Measurements from ENCODE around the gene BACE1. TPM values are rescaled to one million over a fixed set of nuclear protein-coding genes. Genes with fewer than 3 reads are reported as not detected.

BACE1 gene
- total RNA-seq, 2 experiments from 2014 or later, result 1.8 to 2.7 TPM

- ChIA-PET POLR2A (no interaction called here), CTCF (no interaction called here)
- no peaks in the 10 kb centered on the region for H3K27me3 Mint-ChIP-seq
- H3K4me3 Mint-ChIP-seq, result no peak overlapping the region
- no peak overlapping the region for H3K27ac Mint-ChIP-seq
- no peaks in the 10 kb centered on the region for H3K36me3 Mint-ChIP-seq
- intact Hi-C loops (cut with micrococcal nuclease), result no loop called here
- H3K4me1 Mint-ChIP-seq (ENCODE audit: low read depth), result peaks cover 6% of the 10 kb centered on the region
- no peak for DNase-seq
- no peaks in the 10 kb centered on the region for H3K9me3 Mint-ChIP-seq
Measured at GRCh38 chr11:117303646-117304315, 12.3 kb downstream of the BACE1 start.

DNA sequence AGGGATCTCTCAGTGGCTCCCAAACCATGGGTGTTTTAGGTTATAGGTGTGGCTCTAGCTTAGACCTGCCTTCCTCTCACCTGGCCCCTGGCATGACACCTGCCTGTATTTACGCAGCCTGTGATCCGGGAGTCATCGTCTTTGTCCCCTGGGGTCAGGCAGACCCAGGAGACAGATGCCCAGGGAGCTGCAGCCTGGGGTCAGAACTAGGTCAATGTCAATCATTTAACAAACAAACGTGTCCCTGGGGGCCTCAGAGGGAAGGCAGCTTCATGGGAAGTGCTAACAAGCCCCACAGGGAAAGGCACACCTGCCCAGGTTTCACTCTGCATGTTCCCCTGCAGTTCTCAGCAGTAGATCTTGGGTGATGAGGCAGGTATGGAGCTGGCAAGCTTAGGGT is 13.0 kb downstream of the BACE1 start:
- Mint-ChIP-seq H3K27me3 (no peaks in the 10 kb centered on the region), H3K9me3 (no peaks in the 10 kb centered on the region), H3K4me1 (ENCODE audit: low read depth) (peaks cover 6% of the 10 kb centered on the region), H3K36me3 (no peaks in the 10 kb centered on the region), H3K4me3 (no peak overlapping the region), H3K27ac (no peak overlapping the region)
- DNase-seq, result no peak
- intact Hi-C loops (cut with micrococcal nuclease), result no loop called here
- CTCF ChIA-PET, result no interaction called here
- POLR2A ChIA-PET, result no interaction called here

DNA sequence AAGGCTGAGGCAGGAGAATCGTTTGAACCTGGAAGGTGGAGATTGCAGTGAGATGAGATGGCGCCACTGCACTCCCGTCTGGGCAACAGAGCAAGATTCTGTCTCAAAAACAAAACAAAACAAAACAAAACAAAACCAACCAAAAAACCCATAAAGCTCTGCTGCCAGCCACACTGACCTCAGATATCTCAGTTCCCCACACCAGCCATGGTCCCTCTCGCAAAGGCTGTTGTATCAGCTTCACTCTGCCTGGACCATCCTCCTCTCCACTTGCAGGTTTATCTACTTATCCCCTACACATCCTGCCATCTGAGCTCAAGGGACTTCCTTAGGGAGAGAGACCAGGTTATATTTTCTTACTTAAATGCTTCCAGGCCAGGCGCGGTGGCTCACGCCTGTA is 13.8 kb downstream of the BACE1 start:
- H3K27me3 Mint-ChIP-seq, result no peaks in the 10 kb centered on the region
- ChIA-PET POLR2A (no interaction called here), CTCF (interaction anchor here (1.1 kb wide), 1 partner anchor 14 kb away, joined by 5 read pairs; no protein-coding TSS in a partner anchor)

DNA sequence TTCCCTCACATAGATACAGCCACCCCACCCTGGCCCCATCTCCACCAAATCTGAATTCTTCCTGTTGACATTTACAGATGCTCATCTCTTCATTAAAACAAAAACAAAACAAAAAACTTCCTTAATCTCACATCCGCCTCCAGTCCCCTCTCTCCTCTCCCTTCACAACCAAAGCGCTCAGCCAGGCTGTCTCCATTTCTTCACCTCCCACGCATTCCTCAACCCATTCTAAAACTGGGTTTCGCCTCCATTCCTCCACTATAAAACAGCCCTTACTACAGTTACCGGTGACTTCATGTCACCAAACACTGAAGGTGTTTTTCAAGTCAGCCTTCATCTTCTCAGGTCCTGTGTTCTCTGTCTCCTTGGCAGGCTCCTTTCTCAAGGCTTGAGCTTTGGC is 15.3 kb downstream of the BACE1 start:
- Mint-ChIP-seq H3K4me3 (no peak overlapping the region), H3K27ac (no peak overlapping the region), H3K27me3 (no peaks in the 10 kb centered on the region), H3K4me1 (ENCODE audit: low read depth) (peaks cover 6% of the 10 kb centered on the region), H3K9me3 (no peaks in the 10 kb centered on the region), H3K36me3 (no peaks in the 10 kb centered on the region)
- CTCF ChIA-PET, result no interaction called here
- intact Hi-C loops (cut with micrococcal nuclease), result no loop called here
- POLR2A ChIA-PET, result no interaction called here
- DNase-seq, result no peak

More for the DNA sequence above, 13.8 kb downstream of the BACE1 start:
- Mint-ChIP-seq H3K27ac (no peak overlapping the region), H3K9me3 (no peaks in the 10 kb centered on the region), H3K36me3 (no peaks in the 10 kb centered on the region), H3K4me1 (ENCODE audit: low read depth) (peaks cover 6% of the 10 kb centered on the region), H3K4me3 (no peak overlapping the region)
- intact Hi-C loops (cut with micrococcal nuclease), result no loop called here
- no peak for DNase-seq

- intact Hi-C loops (cut with micrococcal nuclease), result no loop called here
- no peaks in the 10 kb centered on the region for H3K9me3 Mint-ChIP-seq
- H3K4me3 Mint-ChIP-seq, result no peak overlapping the region
Measured at GRCh38 chr11:117300283-117300663, 15.8 kb downstream of the BACE1 start.

DNA sequence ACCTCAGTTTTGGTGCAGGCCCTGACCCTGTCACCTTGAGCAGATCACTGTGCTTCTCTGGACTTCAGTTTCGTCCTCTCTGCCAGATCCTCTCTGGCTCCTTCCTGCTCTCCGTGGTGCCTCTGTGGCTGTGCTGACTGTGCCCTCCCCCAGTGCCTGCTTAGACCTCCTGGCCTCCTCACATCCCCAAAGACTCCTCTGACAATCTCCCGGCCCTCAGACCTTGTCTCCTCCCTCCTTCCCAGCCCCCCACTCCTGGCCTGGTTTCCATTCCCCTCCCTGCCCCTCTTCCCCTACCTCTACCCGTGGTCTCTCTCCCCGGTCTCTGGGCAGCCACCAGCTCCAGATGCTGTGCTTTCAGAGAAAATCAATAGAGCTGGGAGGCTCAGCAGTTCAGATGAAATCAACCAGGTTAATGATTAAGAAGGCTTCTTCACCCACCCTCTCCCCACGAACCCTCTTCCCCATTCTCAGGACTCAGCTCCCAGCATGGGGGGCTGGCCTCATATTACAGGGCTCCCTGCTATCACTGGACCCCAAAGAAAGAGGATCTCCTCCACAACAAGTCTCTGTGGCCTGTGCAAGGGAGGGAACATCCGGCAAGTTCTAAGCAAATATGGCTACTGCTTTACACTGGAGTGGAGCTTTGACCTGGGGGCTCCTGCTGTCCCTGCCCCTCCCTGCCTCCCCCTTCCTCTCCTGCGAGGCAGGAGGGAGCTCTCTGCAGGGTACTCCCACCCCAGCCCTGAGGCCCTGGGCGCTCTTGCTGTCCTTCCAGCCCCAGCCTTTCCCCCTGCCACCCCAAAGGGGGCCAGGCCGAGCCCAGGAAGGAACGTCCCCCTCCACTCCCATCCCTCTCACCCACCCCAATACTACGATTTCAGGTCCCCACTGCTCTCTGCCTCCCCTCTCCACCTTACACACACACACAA is 16.4 kb downstream of the BACE1 start:
- Mint-ChIP-seq H3K4me1 (ENCODE audit: low read depth) (peaks cover 6% of the 10 kb centered on the region), H3K27me3 (no peaks in the 10 kb centered on the region), H3K4me3 (no peak overlapping the region), H3K36me3 (no peaks in the 10 kb centered on the region), H3K9me3 (no peaks in the 10 kb centered on the region), H3K27ac (no peak overlapping the region)
- DNase-seq, result no peak
- POLR2A ChIA-PET, result interaction anchor here (0.6 kb wide), 1 partner anchor 16 kb away, joined by 3 read pairs; no protein-coding TSS in a partner anchor
- CTCF ChIA-PET, result no interaction called here
- intact Hi-C loops (cut with micrococcal nuclease), result no loop called here

More at GRCh38 chr11:117300283-117300663, 15.8 kb downstream of the BACE1 start:
- no peaks in the 10 kb centered on the region for H3K36me3 Mint-ChIP-seq
- POLR2A ChIA-PET, result interaction anchor here (0.6 kb wide), 1 partner anchor 17 kb away, joined by 3 read pairs; no protein-coding TSS in a partner anchor
- H3K4me1 Mint-ChIP-seq (ENCODE audit: low read depth), result peaks cover 6% of the 10 kb centered on the region
- CTCF ChIA-PET, result no interaction called here
- H3K27ac Mint-ChIP-seq, result no peak overlapping the region
- no peaks in the 10 kb centered on the region for H3K27me3 Mint-ChIP-seq
- no peak for DNase-seq

GRCh38 chr11:117298195-117298594 is 17.9 kb downstream of the BACE1 start:
- ChIA-PET CTCF (interaction anchor here (0.6 kb wide), 1 partner anchor 30 kb away, joined by 3 read pairs; the partner anchor contains the start of gene CEP164), POLR2A (no interaction called here)
- no peak overlapping the region for H3K27ac Mint-ChIP-seq
- H3K4me3 Mint-ChIP-seq, result no peak overlapping the region
- H3K4me1 Mint-ChIP-seq (ENCODE audit: low read depth), result peaks cover 6% of the 10 kb centered on the region
- intact Hi-C loops (cut with micrococcal nuclease), result no loop called here
- H3K27me3 Mint-ChIP-seq, result no peaks in the 10 kb centered on the region
- H3K36me3 Mint-ChIP-seq, result no peaks in the 10 kb centered on the region
- DNase-seq, result no peak
- H3K9me3 Mint-ChIP-seq, result no peaks in the 10 kb centered on the region

DNA sequence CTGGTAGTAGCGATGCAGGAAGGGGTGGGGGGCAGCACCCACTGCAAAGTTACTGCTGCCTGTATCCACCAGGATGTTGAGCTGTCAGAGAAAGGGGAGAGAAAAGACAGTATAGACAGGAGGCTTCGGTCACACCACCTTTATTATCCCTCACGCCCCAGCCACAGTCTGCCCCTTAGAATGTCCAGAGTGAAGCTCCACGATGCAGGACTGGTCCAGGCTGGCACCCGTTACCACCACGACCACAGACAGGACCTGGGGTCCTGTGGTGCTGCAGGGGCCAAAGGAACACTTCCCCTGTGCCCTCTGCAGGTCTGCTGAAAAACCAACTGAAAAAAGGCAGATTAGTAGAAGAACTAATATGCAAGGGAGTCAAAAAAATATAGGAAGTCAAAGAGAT is 19.2 kb downstream of the BACE1 start:
- H3K27me3 Mint-ChIP-seq, result no peaks in the 10 kb centered on the region
- POLR2A ChIA-PET, result no interaction called here
- no peak for DNase-seq

DNA sequence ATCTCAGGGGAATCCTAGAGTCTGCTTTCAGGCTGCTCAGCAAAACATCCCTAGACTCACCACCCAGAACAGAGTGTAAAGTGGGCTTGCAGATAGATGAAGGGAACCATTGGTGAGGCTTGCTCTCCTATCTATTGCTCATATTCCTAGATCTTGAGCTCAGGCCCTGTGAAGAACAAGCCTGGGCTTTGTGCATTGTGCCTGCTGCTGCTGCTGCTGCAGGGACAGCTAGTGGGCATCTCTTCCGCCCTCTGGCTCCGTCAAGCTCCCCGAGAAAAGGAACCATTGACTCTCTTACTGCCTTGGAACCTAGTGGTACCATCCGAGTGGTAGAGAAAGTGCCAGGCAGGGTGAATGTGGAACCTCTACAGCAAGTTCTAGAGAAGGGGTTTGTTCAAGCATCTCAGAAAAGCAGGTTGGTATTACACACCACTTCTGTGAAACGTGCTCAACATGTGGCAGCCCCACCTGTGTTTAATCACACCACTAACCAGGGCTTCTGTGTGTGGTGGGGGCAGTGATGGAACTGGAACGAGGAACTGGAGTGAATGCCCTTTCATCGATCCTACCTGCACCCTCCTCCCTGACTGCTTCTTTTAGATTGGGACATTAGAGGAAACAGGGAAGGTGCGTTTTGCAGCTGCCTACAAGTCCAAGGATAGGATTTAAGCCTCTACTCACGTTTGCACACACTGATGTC is 20.5 kb downstream of the BACE1 start:
- no peaks in the 10 kb centered on the region for H3K9me3 Mint-ChIP-seq
- DNase-seq, result no peak
- POLR2A ChIA-PET, result no interaction called here
- no peak overlapping the region for H3K27ac Mint-ChIP-seq
- H3K4me3 Mint-ChIP-seq, result no peak overlapping the region
- H3K36me3 Mint-ChIP-seq, result peaks cover 1% of the 10 kb centered on the region
- peaks cover under 1% of the 10 kb centered on the region for H3K4me1 Mint-ChIP-seq (ENCODE audit: low read depth)
- H3K27me3 Mint-ChIP-seq, result no peaks in the 10 kb centered on the region
- intact Hi-C loops (cut with micrococcal nuclease), result no loop called here
- CTCF ChIA-PET, result no interaction called here

More for the DNA sequence above, 19.2 kb downstream of the BACE1 start:
- intact Hi-C loops (cut with micrococcal nuclease), result no loop called here
- Mint-ChIP-seq H3K4me3 (no peak overlapping the region), H3K27ac (no peak overlapping the region), H3K36me3 (peaks cover 1% of the 10 kb centered on the region), H3K4me1 (ENCODE audit: low read depth) (peaks cover 6% of the 10 kb centered on the region), H3K9me3 (no peaks in the 10 kb centered on the region)
- CTCF ChIA-PET, result no interaction called here

GRCh38 chr11:117292616-117293015 is 23.4 kb downstream of the BACE1 start:
- H3K27me3 Mint-ChIP-seq, result no peaks in the 10 kb centered on the region
- CTCF ChIA-PET, result no interaction called here
- no peak for DNase-seq
- POLR2A ChIA-PET, result no interaction called here
- no peaks in the 10 kb centered on the region for H3K9me3 Mint-ChIP-seq
- H3K4me3 Mint-ChIP-seq, result no peak overlapping the region
- no peaks in the 10 kb centered on the region for H3K4me1 Mint-ChIP-seq (ENCODE audit: low read depth)
- intact Hi-C loops (cut with micrococcal nuclease), result no loop called here
- H3K36me3 Mint-ChIP-seq, result peaks cover 6% of the 10 kb centered on the region
- no peak overlapping the region for H3K27ac Mint-ChIP-seq

DNA sequence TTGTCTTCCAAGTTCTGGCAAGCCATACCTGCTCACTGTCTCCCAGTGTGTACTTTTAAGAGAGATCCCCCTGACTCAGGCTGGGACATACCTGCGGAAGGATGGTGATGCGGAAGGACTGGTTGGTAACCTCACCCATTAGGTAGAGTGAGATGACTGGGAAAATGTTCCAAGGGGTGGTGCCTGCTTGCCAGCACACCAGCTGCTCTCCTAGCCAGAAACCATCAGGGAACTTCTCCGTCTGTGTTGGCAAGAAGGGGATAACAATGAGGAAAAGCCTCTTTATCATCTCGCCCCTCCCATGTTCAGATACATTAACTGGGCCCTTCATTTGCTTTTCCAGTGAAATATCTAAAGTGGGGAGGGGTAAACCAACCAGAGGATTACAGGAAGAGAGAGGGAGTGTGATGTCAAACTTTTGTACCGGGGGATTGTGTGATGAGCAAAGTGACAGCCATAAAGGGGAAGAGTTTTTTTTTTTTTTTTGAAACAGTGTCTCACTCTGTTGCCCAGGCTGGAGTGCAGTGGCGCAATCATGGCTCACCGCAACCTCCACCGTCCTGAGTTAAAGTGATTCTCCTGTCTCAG is 25.2 kb downstream of the BACE1 start, which contains the start of gene BACE1-AS:
TSS of gene BACE1-AS (plus strand) at position 538 of the 588 bp plus-strand sequence.
- intact Hi-C loops (cut with micrococcal nuclease), result no loop called here
- Mint-ChIP-seq H3K27ac (no peak within 1 kb of the TSS), H3K9me3 (no peaks in the 10 kb centered on the region)

DNA sequence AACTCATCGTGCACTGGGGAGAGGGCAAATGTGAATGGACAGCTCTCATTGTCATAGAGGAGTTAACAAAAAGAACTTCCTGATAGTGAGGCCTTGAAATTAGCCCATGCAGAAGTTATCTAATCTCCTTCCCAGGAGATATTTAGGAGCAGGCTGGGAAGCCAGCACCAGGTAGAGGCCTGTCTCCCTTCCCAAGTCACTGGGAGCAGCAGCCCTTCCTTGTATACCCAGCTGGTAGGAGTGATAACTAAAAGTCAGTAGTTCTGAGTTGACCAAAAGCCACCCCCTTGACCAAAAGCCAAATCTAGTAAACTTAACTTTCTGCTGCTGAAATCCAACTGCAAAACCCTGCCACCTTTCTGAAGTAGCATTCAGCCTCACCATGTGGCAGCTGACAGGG is 26.3 kb downstream of the BACE1 start:
- ChIA-PET POLR2A (no interaction called here), CTCF (no interaction called here)
- H3K9me3 Mint-ChIP-seq, result no peaks in the 10 kb centered on the region
- no peaks in the 10 kb centered on the region for H3K27me3 Mint-ChIP-seq
- intact Hi-C loops (cut with micrococcal nuclease), result no loop called here
- DNase-seq, result no peak
- H3K27ac Mint-ChIP-seq, result no peak overlapping the region
- H3K4me3 Mint-ChIP-seq, result no peak overlapping the region
- H3K4me1 Mint-ChIP-seq (ENCODE audit: low read depth), result peaks cover 3% of the 10 kb centered on the region
- peaks cover 16% of the 10 kb centered on the region for H3K36me3 Mint-ChIP-seq

More for the DNA sequence above, 25.2 kb downstream of the BACE1 start, which contains the start of gene BACE1-AS:
- Mint-ChIP-seq H3K4me1 (ENCODE audit: low read depth) (peaks cover 3% of the 10 kb centered on the region), H3K27me3 (no peaks in the 10 kb centered on the region), H3K4me3 (no peak within 1 kb of the TSS), H3K36me3 (peaks cover 10% of the 10 kb centered on the region)
- no peak for DNase-seq
- POLR2A ChIA-PET, result no interaction called here
- CTCF ChIA-PET, result no interaction called here

All from activated CD4-positive, alpha-beta memory T cell treated with anti-CD3 and anti-CD28 coated beads for 36 hours (primary cell).